HepG2 (cell line): ENCODE results near the gene KIF27. TPM values are rescaled to one million over a fixed set of nuclear protein-coding genes. Genes with fewer than 3 reads are reported as not detected.

Experiments used
- FOXC1 ChIP-seq: sonication (generic); formaldehyde crosslinking; IDR thresholded peaks from 2 replicates; pipeline ENCODE4 v1.8.0; 2022; ENCODE audit warnings: mild to moderate bottlenecking, missing genetic modification reagents, borderline replicate concordance
- FOXO1 ChIP-seq: sonication (generic); formaldehyde crosslinking; IDR thresholded peaks from 2 replicates; pipeline ENCODE4 v1.4.0; 2020; ENCODE audit warnings: missing genetic modification reagents
- HNRNPL ChIP-seq: fragments of 200-400 bp; formaldehyde crosslinking; IDR thresholded peaks from 2 replicates; pipeline ENCODE4 v1.6.1; 2017; ENCODE audit warnings: mild to moderate bottlenecking, low read depth, low read length
- MEF2D ChIP-seq: sonication (generic); formaldehyde crosslinking; IDR thresholded peaks from 2 replicates; pipeline ENCODE4 v1.5.1; 2020; ENCODE audit warnings: mild to moderate bottlenecking, missing genetic modification reagents
- POLR2A ChIP-seq, 2 experiments: IDR thresholded peaks; 2 replicates each; pipeline ENCODE4 v1.6.1; 2011; ENCODE audit warnings: low read depth in 2 of 2, low read length in 2 of 2, mild to moderate bottlenecking in 1 of 2, moderate library complexity in 1 of 2; ENCODE audit not compliant: insufficient read depth in 1 of 2
- POLR2G ChIP-seq: fragments of 200-400 bp; formaldehyde crosslinking; IDR thresholded peaks from 2 replicates; pipeline ENCODE4 v1.6.1; 2018; ENCODE audit warnings: mild to moderate bottlenecking, low read depth, low read length, moderate library complexity
- SETDB1 ChIP-seq: sonication (generic); formaldehyde crosslinking; IDR thresholded peaks from 2 replicates; pipeline ENCODE4 v1.5.1; 2020; ENCODE audit warnings: missing genetic modification reagents, mild to moderate bottlenecking, borderline replicate concordance
- SMAD1 ChIP-seq: sonication (generic); formaldehyde crosslinking; IDR thresholded peaks from 2 replicates; pipeline ENCODE4 v1.4.0; 2020; ENCODE audit warnings: missing genetic modification reagents, low read depth, mild to moderate bottlenecking, borderline replicate concordance
- TFDP2 ChIP-seq: sonication (generic); formaldehyde crosslinking; IDR thresholded peaks from 2 replicates; pipeline ENCODE4 v1.4.0; 2020; ENCODE audit warnings: missing genetic modification reagents
- TSC22D2 ChIP-seq: sonication (generic); formaldehyde crosslinking; IDR thresholded peaks from 2 replicates; pipeline ENCODE4 v1.5.1; 2020; ENCODE audit warnings: missing genetic modification reagents, mild to moderate bottlenecking, borderline replicate concordance
- USF2 ChIP-seq, 2 experiments: sonication (generic) in 1 of 2; formaldehyde crosslinking in 1 of 2; IDR thresholded peaks; 2 replicates each; pipeline versions ENCODE4 v1.5.1 to v1.6.1; 2011 to 2020; ENCODE audit warnings: borderline replicate concordance in 1 of 2, low read depth in 1 of 2, low read length in 1 of 2, mild to moderate bottlenecking in 1 of 2, missing genetic modification reagents in 1 of 2, moderate library complexity in 1 of 2
- ZBTB14 ChIP-seq: sonication (generic); formaldehyde crosslinking; IDR thresholded peaks from 2 replicates; pipeline ENCODE4 v1.4.0; 2020; ENCODE audit warnings: missing genetic modification reagents
- ZBTB25 ChIP-seq: IDR thresholded peaks from 2 replicates; pipeline ENCODE4 v1.6.1; 2018; ENCODE audit warnings: missing genetic modification reagents
- ZBTB3 ChIP-seq: sonication (generic); formaldehyde crosslinking; IDR thresholded peaks from 2 replicates; pipeline ENCODE4 v1.4.0; 2020; ENCODE audit warnings: low read depth, mild to moderate bottlenecking, moderate library complexity, missing genetic modification reagents, borderline replicate concordance
- ZNF546 ChIP-seq: sonication (generic); formaldehyde crosslinking; conservative IDR thresholded peaks from 2 replicates; pipeline ENCODE4 v1.8.1; 2023; ENCODE audit warnings: mild to moderate bottlenecking, missing genetic modification reagents
- ZNF564 ChIP-seq: sonication (generic); formaldehyde crosslinking; IDR thresholded peaks from 2 replicates; pipeline ENCODE4 v1.8.1; 2023; ENCODE audit warnings: mild to moderate bottlenecking, missing genetic modification reagents
- ZNF605 ChIP-seq: sonication (generic); formaldehyde crosslinking; IDR thresholded peaks from 2 replicates; pipeline ENCODE4 v1.8.0; 2022; ENCODE audit warnings: mild to moderate bottlenecking, missing genetic modification reagents
- ZNF710 ChIP-seq: sonication (generic); formaldehyde crosslinking; IDR thresholded peaks from 2 replicates; pipeline ENCODE4 v1.5.0; 2020; ENCODE audit warnings: mild to moderate bottlenecking, missing genetic modification reagents, borderline replicate concordance
- ZNF761 ChIP-seq: sonication (generic); formaldehyde crosslinking; conservative IDR thresholded peaks from 2 replicates; pipeline ENCODE4 v1.4.0; 2020; ENCODE audit warnings: mild to moderate bottlenecking, missing genetic modification reagents
- ZNF878 ChIP-seq: sonication (generic); formaldehyde crosslinking; IDR thresholded peaks from 2 replicates; pipeline ENCODE4 v1.8.1; 2023; ENCODE audit warnings: mild to moderate bottlenecking, missing genetic modification reagents, moderate library complexity
- polyA plus RNA-seq, 8 experiments: library from polyadenylated mRNA; depleted of rRNA in 3 of 8; stranded (reverse) in 7 of 8; unstranded in 1 of 8; fragments of >200 nt; fragmentation: Illumina TruSeq in 4 of 8; extraction: Trizol in 4 of 8; gene quantifications; 2 replicates each; pipeline versions ENCODE4 v1.2.1 to v1.2.3, GENCODE V29; 2011 to 2016; ENCODE audit warnings: low read depth in 4 of 8, missing spikeins in 1 of 8, mixed read lengths in 1 of 8; ENCODE audit not compliant: insufficient read depth in 1 of 8
- total RNA-seq, 5 experiments: library from RNA; depleted of rRNA; stranded (reverse); fragments of >200 nt; fragmentation: Illumina TruSeq; extraction: Trizol; gene quantifications; 2 replicates each; pipeline ENCODE4 v1.2.3, GENCODE V29; 2016; ENCODE audit warnings: low read depth in 1 of 5

The KIF27 gene
- total and polyA plus RNA-seq, 2 of the 13 experiments (the other 11 are each of a cell fraction or from before 2014, with no cell fraction given): 0.95 to 4.1 TPM

GRCh38 chr9:83956436-83957247 lies 35.4 kb upstream of the KIF27 start (continued):
- TF ChIP-seq ZBTB25 (peak; percentile 90), POLR2A (IDR thresholded peaks at IDR 0.05; ENCODE audit: insufficient read depth in 1 of 2, low read depth in 2 of 2, low read length in 2 of 2) (peak; percentile 86 to 87), HNRNPL (peak; percentile 89), SMAD1 (CRISPR knock-in tag) (no peak; the same call in 1 of the 2 replicates), FOXC1 (CRISPR knock-in tag) (peak; percentile 87), FOXO1 (no peak; the same call in 1 of the 2 replicates), ZNF546 (CRISPR knock-in tag) (0 out of 2 replicates have a peak, but pooled peaks have one; percentile 62), TFDP2 (CRISPR knock-in tag) (peak; percentile 94), ZNF564 (CRISPR knock-in tag) (0 out of 2 replicates have a peak, but pooled peaks have one; percentile 50), USF2 (IDR thresholded peaks at IDR 0.05; ENCODE audit: low read depth, low read length) (no peak), USF2 (CRISPR knock-in tag; IDR thresholded peaks at IDR 0.05; ENCODE audit: borderline replicate concordance) (peak; percentile 46; the same call in 1 of the 2 replicates), ZNF710 (CRISPR knock-in tag) (0 out of 2 replicates have a peak, but pooled peaks have one; percentile 21), TSC22D2 (CRISPR knock-in tag) (0 out of 2 replicates have a peak, but pooled peaks have one; percentile 18), ZNF761 (CRISPR knock-in tag) (peak; percentile 60; the same call in 1 of the 2 replicates), ZBTB3 (CRISPR knock-in tag) (no peak; the same call in 1 of the 2 replicates), POLR2G (peak; percentile 95), ZNF878 (CRISPR knock-in tag) (peak; percentile 91; the same call in 1 of the 2 replicates), MEF2D (peak; percentile 90), SETDB1 (CRISPR knock-in tag) (no peak), ZBTB14 (peak; percentile 80), ZNF605 (peak; percentile 79)
